H54 (cell line): ENCODE data around the gene PRTG.
"Not testable (repeated sequence)": the region's sequence is repeated elsewhere in the genome, so short reads cannot be mapped to it uniquely, and the experiment has no call there.

Source experiments
- DNase-seq: peaks from one replicate; pipeline ENCODE4 v3.0.0; 2011; ENCODE audit warnings: low spot score, mixed read lengths; ENCODE audit not compliant: insufficient read length
- FAIRE-seq: peaks from 3 replicates; lab custom pipeline; 2011; peaks lifted over from hg19 to GRCh38; lab: Jason Lieb, UNC
- POLR2A ChIP-seq: IDR thresholded peaks from 2 replicates; pipeline ENCODE4 v1.6.1; 2011; ENCODE audit warnings: low read depth, mild to moderate bottlenecking, low read length

Gene PRTG

GRCh38 chr15:55700876-55701275 lies 42.1 kb downstream of the PRTG start:
- TF ChIP-seq POLR2A = no peak
- no peak for FAIRE-seq
- no peak for DNase-seq

- DNase-seq (no peak), FAIRE-seq (no peak)
- TF ChIP-seq POLR2A = no peak
These were observed 44.3 kb downstream of the PRTG start for GRCh38 chr15:55698653-55699052.

DNA sequence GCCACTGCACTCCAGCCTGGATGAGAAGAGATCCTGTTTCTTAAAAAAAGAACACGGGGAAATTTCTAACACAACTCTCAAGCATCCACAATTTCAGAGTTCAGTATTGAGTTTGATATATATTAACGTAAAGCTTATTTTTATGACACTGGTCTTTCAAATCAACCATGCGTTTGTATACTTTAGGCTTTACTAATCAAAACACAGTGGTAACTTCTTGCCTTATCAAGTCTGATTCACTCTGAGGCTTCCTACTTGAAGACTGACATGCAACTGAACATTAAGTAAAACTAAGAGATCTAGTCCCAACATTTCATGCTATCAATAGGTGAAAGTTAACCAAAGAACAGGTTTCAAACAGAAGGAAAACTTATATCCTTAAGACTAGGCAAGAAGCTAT lies 46.7 kb downstream of the PRTG start:
- no peak for TF ChIP-seq POLR2A
- FAIRE-seq = no peak

GRCh38 chr15:55695432-55695831 lies 47.5 kb downstream of the PRTG start:
- DNase-seq (no peak), FAIRE-seq (no peak)
- no peak for TF ChIP-seq POLR2A

More for the DNA sequence above, 46.7 kb downstream of the PRTG start:
- no peak for DNase-seq

DNA sequence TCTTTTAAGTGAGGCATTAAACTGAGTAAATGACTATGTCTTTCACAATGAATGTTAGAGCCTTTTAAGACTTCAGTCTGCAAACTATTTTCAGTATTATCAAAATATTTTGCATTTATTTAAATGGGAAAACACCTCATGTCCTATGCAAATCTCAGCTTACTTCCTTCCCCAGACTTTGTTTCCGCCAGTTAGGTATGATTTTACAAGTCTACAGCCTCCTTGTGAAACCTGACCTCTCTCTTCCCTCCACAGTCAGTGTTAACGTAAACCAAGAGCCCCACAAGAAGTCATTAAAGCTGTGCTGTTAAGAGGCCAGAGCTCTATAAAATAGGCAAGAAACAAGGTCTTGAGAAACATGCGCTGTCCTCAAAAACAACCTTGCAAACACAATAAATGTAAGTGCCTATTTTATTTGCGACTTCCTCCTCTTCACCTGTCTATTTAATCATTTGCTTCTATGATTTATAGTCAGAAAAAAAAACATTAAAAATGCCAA lies 48.3 kb downstream of the PRTG start:
- no peak for TF ChIP-seq POLR2A
- FAIRE-seq (no peak), DNase-seq (no peak)

DNA sequence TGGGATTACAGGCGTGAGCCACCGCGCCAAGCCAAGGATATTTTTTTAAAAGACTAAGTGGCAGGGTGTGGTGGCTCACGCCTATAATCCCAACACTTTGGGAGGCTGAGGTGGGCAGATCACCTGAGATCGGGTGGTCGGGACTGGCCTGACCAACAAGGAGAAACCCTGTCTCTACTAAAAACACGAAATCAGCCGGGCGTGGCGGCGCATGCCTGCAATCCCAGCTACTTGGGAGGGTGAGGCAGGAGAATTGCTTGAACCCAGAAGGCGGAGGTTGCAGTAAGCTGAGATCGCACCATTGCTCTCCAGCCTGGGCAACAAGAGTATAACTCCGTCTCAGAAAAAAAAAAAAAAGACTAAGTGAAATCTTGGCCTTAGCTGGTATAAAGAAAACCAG lies 49.8 kb downstream of the PRTG start:
- DNase-seq, FAIRE-seq: not testable (repeated sequence)

DNA sequence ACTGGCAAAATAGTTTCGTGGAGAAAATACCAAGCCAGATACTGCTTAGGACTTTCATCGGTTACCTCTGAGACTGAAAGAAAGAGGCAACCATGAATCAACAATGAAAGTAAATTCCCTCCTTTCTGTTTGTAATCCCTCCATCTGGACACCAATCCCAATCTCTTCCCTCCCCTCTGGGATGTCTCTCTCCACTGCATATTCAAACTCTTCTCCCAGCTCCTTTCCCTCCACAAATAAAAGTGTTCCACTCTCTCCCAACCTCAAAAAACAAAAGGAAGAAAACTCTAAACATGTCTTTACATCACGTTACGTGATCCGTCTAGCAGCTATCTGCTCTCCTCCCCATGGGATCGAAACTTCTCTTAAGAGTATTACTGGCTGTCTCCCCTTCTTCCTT lies 55.2 kb downstream of the PRTG start:
- DNase-seq (no peak), FAIRE-seq (no peak)
- no peak for TF ChIP-seq POLR2A

DNA sequence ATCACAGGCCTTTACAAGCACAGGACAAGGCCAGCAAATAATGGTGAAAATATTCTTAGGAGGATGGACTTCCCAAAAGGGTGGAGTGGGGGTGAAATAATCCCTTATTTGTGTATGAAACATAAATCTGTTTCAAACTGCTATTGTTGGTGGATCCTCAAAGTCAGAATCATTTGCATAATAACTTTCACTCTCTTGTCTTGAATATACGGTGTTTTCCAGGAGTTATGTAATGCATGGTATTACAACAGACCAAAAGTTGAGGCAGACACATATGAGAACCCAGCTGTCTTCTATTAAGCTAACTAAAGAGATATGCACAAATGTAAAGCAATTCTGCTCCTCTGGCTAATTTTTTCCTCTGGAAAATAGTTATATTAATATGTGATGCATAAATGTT lies 57.7 kb downstream of the PRTG start:
- FAIRE-seq (no peak), DNase-seq (no peak)
- no peak for TF ChIP-seq POLR2A

- TF ChIP-seq POLR2A = no peak
- DNase-seq (no peak), FAIRE-seq (no peak)
These were observed 59.6 kb downstream of the PRTG start for GRCh38 chr15:55683376-55683775.

DNA sequence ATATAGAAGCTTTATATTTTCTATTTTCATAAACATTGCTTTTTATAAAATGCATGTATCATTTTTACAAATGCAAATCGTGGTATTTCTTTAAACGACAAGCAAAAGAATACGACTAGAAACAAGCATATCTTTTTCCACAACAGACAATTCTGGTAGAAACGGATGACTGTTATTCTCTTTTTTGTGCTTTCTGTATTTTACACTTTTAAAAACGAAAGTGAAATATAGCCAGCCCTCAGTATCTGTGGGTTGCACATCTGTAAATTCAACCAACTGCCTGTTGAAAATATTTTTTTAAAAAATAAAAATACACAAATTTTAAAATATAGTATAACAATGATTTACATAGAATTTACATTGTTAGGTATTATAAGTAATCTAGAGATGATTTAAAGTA lies 61.3 kb downstream of the PRTG start:
- DNase-seq (no peak), FAIRE-seq (no peak)
- no peak for TF ChIP-seq POLR2A

DNA sequence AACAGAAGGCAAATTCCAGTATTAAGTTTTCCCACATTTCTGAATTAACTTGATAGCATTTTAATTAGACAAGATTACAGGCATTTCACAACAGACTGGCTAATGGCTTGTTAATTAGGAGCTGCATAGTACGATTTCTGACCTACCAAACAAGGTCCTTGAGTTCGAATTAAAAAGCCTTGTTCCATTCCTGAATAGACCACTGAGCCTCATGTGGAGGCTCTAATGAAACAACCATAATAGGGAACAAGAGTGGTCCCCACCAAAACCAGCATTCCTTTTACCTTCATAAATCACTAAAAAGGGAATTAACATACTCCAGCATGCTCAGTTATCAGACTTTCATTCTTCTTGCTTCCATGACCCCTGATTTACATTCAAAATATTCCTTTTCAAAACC lies 66.4 kb downstream of the PRTG start:
- no peak for DNase-seq
- no peak for FAIRE-seq
- TF ChIP-seq POLR2A = no peak

DNA sequence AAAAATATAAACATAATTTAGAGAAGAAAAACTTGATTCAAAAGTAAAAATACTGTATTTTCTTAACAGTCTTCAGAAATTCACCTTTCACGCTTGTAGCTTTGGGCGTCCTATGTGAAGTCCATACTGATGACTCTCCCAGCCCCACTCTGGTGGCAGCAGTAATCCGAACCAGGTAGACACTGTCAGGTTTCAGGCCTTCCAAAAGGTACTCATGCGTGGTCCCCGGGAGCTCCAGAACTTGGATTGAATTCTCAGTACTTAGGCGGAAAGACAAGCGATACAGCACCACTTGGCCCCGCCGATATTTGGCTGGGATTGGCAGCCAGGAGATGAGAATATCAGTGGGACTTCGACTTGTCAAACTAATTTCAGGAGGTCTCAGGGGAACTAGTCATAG lies 69.7 kb downstream of the PRTG start:
- FAIRE-seq = no peak

GRCh38 chr15:55669270-55669669 lies 73.7 kb downstream of the PRTG start:
- FAIRE-seq (no peak), DNase-seq (no peak)
- no peak for TF ChIP-seq POLR2A

More for the DNA sequence above, 69.7 kb downstream of the PRTG start:
- no peak for DNase-seq
- TF ChIP-seq POLR2A = no peak

DNA sequence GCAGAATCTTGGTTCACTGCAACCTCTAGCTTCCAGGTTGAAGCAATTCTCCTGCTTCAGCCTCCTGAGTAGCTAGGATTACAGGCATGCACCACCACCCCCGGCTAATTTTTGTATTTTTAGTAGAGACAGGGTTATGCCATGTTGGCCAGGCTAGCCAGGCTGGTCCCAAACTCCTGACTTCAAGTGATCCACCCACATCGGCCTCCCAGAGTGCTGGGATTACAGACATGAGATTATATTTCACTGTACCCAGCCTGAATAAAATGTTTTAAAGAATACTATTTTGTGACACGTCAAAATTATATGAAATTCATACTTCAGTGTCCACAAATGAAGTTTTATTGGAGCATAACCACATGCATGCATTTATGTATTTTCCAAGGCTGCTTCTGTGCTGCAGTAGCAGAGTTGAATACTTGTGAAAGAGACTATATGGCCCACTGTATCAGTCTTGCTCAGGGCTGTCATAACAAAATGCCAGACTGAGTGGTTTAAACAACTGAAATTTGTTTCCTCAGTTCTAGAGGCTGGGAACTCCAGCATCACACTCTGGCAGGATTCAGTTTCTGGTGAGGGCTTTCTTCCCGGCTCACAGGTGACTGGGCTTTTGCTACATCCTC lies 77.2 kb downstream of the PRTG start:
- no peak for FAIRE-seq
- no peak for TF ChIP-seq POLR2A

DNA sequence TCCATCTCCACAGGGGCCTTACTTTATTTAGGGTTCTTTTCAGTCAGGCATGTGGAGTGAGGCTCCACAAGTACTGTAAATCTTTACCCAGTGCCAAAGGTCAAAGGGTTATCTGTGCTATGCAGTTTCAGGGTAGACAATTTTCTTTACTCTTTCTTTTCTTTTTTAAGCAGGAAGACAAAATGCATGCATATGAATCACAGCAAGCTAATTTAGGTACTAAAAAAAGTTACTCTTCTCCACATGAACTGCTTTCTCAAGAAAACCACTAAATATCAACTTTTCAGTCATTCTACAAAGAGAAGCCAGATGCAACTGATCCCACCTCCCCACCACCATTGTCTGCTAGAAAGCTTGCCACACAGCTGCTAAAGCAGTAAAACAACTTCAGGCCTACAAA lies 81.5 kb downstream of the PRTG start:
- TF ChIP-seq POLR2A = no peak
- no peak for DNase-seq
- no peak for FAIRE-seq

More for the DNA sequence above, 77.2 kb downstream of the PRTG start:
- DNase-seq = no peak
